ENCODE data around the gene CDON.

DNA sequence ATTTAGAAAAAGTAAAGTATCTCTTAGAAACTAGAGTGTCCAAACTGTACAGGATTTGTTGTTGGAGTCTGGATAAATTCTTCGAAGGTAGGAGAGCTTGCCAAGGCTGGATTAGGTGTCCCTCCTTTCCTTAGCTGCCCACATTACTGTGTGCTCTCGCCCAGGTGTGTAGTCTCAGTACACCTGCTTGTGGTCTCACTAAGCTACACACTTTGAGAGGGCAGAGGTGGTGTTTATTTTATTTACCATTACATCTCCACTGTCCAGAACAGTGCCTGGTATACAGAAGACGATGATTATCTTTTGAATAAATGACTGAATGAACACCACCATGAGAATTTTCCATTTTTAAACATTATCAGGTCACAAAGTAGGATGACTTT, 80.3 kb downstream of the CDON start:
- TF ChIP-seq CTCF (IDR thresholded peaks at IDR 0.05; ENCODE audit: insufficient read depth, low read length, poor library complexity, severe bottlenecking) (no peak), EZH2phosphoT487 (conservative IDR thresholded peaks at IDR 0.05; ENCODE audit: low read length) (no peak)

Data from SU-DHL-6 (cell line).